Right atrium auricular region (tissue), 2 donors: Measurements from ENCODE around the gene MMP11. TPM values are rescaled to one million over a fixed set of nuclear protein-coding genes. Genes with fewer than 3 reads are reported as not detected.

ENCODE experiments used
- DNase-seq: peaks from one replicate; pipeline ENCODE4 v3.0.0-alpha.2; 2019; ENCODE audit warnings: low spot score
- H3K27ac ChIP-seq, 2 donors: fragments of 200-600 bp; sonication (generic); 1 replicate in 1 of 2; 2 replicates in 1 of 2; pipeline ENCODE4 v1.5.1; 2016 to 2019
- H3K27me3 ChIP-seq, 2 donors: fragments of 200-600 bp; sonication (generic); one replicate each; pipeline versions ENCODE4 v1.5.1 to v1.6.0; 2017 to 2019
- H3K36me3 ChIP-seq: fragments of 200-600 bp; sonication (generic); one replicate; pipeline ENCODE4 v1.5.1; 2016
- H3K4me1 ChIP-seq, 2 donors: fragments of 200-600 bp; sonication (generic); one replicate each; pipeline versions ENCODE4 v1.5.1 to v1.6.0; 2017 to 2019
- H3K4me3 ChIP-seq, 2 donors: fragments of 200-600 bp; sonication (generic); 1 replicate in 1 of 2; 2 replicates in 1 of 2; pipeline ENCODE4 v1.5.1; 2017 to 2019; ENCODE audit warnings: mild to moderate bottlenecking in 1 of 2, moderate library complexity in 1 of 2
- H3K9me3 ChIP-seq, 2 donors: fragments of 200-600 bp; sonication (generic); one replicate each; pipeline ENCODE4 v1.5.1; 2019
- CTCF ChIP-seq, 2 donors: fragments of 200-600 bp; sonication (generic); IDR thresholded peaks; one replicate each; pipeline ENCODE4 v1.5.1; 2019; ENCODE audit warnings: antibody characterized with exemption in 2 of 2
- total RNA-seq, 2 donors: library from RNA; depleted of rRNA; stranded (reverse); fragments of >200 nt; gene quantifications; one replicate each; pipeline ENCODE4 v1.1.0, GENCODE V29; 2016

The MMP11 gene
- total RNA-seq, 2 donors from 2014 or later, result 2.2 to 12.3 TPM

- H3K4me3 ChIP-seq, result no peak overlapping the region
- peak overlapping the region; percentile 79 to 82 for H3K27ac ChIP-seq
- no peak for TF ChIP-seq CTCF (IDR thresholded peaks at IDR 0.05)
- no peak for DNase-seq
- no peaks in the 10 kb centered on the region for H3K27me3 ChIP-seq
- peaks cover 42% of the 10 kb centered on the region for H3K36me3 ChIP-seq
- no peaks in the 10 kb centered on the region for H3K9me3 ChIP-seq
- peaks cover 0 to 21% of the 10 kb centered on the region in 2 donors for H3K4me1 ChIP-seq
Observed at GRCh38 chr22:23815541-23816155, 43.0 kb downstream of the MMP11 start.

- H3K4me1 ChIP-seq, result peaks cover 0 to 21% of the 10 kb centered on the region in 2 donors
- H3K27me3 ChIP-seq, result no peaks in the 10 kb centered on the region
- H3K4me3 ChIP-seq, result no peak overlapping the region
- no peak for TF ChIP-seq CTCF (IDR thresholded peaks at IDR 0.05)
- DNase-seq, result no peak
- H3K27ac ChIP-seq, result peak overlapping the region; percentile 79 to 82
- no peaks in the 10 kb centered on the region for H3K9me3 ChIP-seq
- peaks cover 49% of the 10 kb centered on the region for H3K36me3 ChIP-seq
Observed at GRCh38 chr22:23816156-23816976, 43.7 kb downstream of the MMP11 start.

- Histone ChIP-seq H3K4me1 (peaks cover 0 to 29% of the 10 kb centered on the region in 2 donors), H3K27ac (peak overlapping the region; percentile 79 to 82), H3K27me3 (no peaks in the 10 kb centered on the region), H3K4me3 (no peak overlapping the region), H3K9me3 (no peaks in the 10 kb centered on the region), H3K36me3 (peaks cover 57% of the 10 kb centered on the region)
- TF ChIP-seq CTCF (IDR thresholded peaks at IDR 0.05), result no peak
- no peak for DNase-seq
Observed at GRCh38 chr22:23817146-23817545, 44.5 kb downstream of the MMP11 start.

- Histone ChIP-seq H3K4me3 (no peak overlapping the region), H3K9me3 (no peaks in the 10 kb centered on the region), H3K4me1 (peaks cover 0 to 39% of the 10 kb centered on the region in 2 donors), H3K36me3 (peaks cover 69% of the 10 kb centered on the region), H3K27ac (peak overlapping the region in 1 of 2 donors; percentile 5), H3K27me3 (no peaks in the 10 kb centered on the region)
- no peak for TF ChIP-seq CTCF (IDR thresholded peaks at IDR 0.05)
- no peak for DNase-seq
Observed at GRCh38 chr22:23818541-23818940, 45.9 kb downstream of the MMP11 start.

GRCh38 chr22:23820748-23821211 lies 48.1 kb downstream of the MMP11 start:
- no peak for TF ChIP-seq CTCF (IDR thresholded peaks at IDR 0.05)
- peaks cover 0 to 56% of the 10 kb centered on the region in 2 donors for H3K4me1 ChIP-seq
- no peak overlapping the region for H3K4me3 ChIP-seq
- peak overlapping the region; percentile 81 to 90 for H3K27ac ChIP-seq
- DNase-seq, result no peak
- H3K9me3 ChIP-seq, result no peaks in the 10 kb centered on the region
- peaks cover 88% of the 10 kb centered on the region for H3K36me3 ChIP-seq
- H3K27me3 ChIP-seq, result no peaks in the 10 kb centered on the region
